Brain microvascular endothelial cell (primary cell): ENCODE measurements around the gene PRMT5.
"Not testable (repeated sequence)": the region's sequence is repeated elsewhere in the genome, so short reads cannot be mapped to it uniquely, and the experiment has no call there.

Experiments used
- DNase-seq: peaks from one replicate; pipeline ENCODE4 v3.0.0-alpha.2; 2020
- H3K27ac ChIP-seq: fragments of 250-450 bp; sonication (Bioruptor Pico); 2 replicates; pipeline ENCODE4 v1.5.1; 2020; ENCODE audit warnings: mild to moderate bottlenecking, moderate library complexity
- H3K27me3 ChIP-seq: fragments of 250-450 bp; sonication (Bioruptor Pico); replicated peaks from 2 replicates; pipeline ENCODE4 v1.5.1; 2020; ENCODE audit warnings: mild to moderate bottlenecking
- H3K36me3 ChIP-seq: fragments of 250-450 bp; sonication (Bioruptor Pico); replicated peaks from 2 replicates; pipeline ENCODE4 v1.5.1; 2020; ENCODE audit warnings: mild to moderate bottlenecking
- H3K4me3 ChIP-seq: 2 replicates; pipeline ENCODE4 v1.5.1; 2011; ENCODE audit warnings: low read depth, mild to moderate bottlenecking, control low read depth, low read length, moderate library complexity
- in situ Hi-C: cut with HindIII; loops from 2 replicates; pipeline ENCODE4 v1.10.0; 2017; ENCODE audit warnings: low sequenced_read_pairs, low pct_ligation_motif_present
- TF ChIP-seq, protein P1 (sequence below): IDR thresholded peaks from 2 replicates; pipeline ENCODE4 v1.5.1; 2011; ENCODE audit warnings: low read depth, mild to moderate bottlenecking, moderate library complexity, low read length, control low read depth, inconsistent platforms; ENCODE audit errors: missing control alignments

PRMT5 gene

DNA sequence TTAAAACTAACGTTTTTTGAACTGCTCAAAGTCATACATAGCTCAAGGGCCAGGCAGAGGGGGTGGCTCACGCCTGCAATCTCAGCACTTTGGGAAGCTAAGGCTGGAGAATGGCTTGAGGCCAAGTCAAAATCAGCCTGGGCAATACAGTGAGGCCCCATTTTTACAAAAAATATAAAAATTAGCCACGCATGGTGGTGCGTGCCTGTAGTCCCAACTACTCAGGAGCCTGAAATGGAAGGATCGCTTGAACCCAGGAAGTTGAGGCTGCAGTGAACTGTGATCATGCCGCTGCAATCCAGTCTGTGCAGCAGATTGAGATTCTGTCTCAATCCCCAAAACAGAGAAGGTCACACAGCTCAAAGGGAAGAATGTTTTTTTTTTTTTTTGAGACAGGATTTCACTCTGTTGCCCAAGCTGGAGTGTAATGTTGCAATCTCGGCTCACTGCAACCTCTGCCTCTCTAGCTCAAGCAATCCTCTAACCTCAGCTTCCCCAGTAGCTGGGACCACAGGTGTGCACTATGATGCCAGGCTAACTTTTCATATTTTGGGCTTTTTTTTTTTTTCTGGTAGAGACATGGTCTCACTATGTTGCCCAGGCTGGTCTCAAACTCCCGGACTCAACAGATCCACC, 13.2 kb downstream of the PRMT5 start:
- no peak for DNase-seq
- TF ChIP-seq, protein P1, sequence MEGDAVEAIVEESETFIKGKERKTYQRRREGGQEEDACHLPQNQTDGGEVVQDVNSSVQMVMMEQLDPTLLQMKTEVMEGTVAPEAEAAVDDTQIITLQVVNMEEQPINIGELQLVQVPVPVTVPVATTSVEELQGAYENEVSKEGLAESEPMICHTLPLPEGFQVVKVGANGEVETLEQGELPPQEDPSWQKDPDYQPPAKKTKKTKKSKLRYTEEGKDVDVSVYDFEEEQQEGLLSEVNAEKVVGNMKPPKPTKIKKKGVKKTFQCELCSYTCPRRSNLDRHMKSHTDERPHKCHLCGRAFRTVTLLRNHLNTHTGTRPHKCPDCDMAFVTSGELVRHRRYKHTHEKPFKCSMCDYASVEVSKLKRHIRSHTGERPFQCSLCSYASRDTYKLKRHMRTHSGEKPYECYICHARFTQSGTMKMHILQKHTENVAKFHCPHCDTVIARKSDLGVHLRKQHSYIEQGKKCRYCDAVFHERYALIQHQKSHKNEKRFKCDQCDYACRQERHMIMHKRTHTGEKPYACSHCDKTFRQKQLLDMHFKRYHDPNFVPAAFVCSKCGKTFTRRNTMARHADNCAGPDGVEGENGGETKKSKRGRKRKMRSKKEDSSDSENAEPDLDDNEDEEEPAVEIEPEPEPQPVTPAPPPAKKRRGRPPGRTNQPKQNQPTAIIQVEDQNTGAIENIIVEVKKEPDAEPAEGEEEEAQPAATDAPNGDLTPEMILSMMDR: no peak
- Histone ChIP-seq H3K27ac (no peak overlapping the region), H3K27me3 (no peaks in the 10 kb centered on the region), H3K36me3 (peaks cover 10% of the 10 kb centered on the region), H3K4me3 (no peak overlapping the region)
- in situ Hi-C loops: no loop called here

DNA sequence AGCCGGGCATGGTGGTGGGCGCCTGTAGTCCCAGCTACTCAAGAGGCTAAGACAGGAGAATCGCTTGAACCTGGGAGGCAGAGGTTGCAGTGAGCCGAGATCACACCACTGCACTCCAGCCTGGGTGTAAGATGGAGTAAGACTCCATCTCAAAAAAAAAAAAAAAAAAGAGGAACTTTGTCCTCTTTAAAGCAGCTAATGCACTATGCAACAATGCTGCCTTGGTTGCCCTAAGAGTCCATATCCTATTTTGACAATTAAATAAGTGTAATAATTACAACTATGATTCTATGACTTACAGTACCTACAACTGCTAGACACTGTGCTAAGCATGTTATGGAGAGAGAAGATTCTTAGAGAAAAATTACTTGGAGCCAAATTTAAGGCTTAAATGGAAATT, 14.3 kb downstream of the PRMT5 start:
- H3K36me3 ChIP-seq, in situ Hi-C loops, H3K27me3 ChIP-seq, H3K27ac ChIP-seq, DNase-seq, H3K4me3 ChIP-seq: not testable (repeated sequence)

DNA sequence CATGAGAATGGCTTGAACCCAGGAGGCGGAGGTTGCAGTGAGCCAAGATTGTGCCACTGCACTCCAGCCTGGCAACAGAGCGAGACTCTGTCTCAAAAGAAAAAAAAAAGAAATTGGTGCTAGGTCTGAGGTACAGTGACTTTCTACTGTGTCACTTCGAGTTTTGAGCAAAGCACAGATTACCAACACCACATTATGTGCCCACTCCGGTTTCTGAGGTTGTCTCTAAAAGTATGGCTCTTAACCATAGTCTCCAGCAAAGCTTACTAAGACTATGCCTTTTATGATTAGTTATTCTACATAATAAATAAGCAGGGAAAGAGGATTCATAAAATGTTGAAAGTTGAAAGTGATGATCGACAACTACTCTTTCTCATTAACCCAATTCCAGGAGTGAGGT, 18.3 kb downstream of the PRMT5 start:
- Histone ChIP-seq H3K4me3 (no peak overlapping the region), H3K27ac (no peak overlapping the region), H3K36me3 (peaks cover 33% of the 10 kb centered on the region), H3K27me3 (no peaks in the 10 kb centered on the region)
- no peak for DNase-seq
- TF ChIP-seq, protein P1: no peak
- in situ Hi-C loops: no loop called here

DNA sequence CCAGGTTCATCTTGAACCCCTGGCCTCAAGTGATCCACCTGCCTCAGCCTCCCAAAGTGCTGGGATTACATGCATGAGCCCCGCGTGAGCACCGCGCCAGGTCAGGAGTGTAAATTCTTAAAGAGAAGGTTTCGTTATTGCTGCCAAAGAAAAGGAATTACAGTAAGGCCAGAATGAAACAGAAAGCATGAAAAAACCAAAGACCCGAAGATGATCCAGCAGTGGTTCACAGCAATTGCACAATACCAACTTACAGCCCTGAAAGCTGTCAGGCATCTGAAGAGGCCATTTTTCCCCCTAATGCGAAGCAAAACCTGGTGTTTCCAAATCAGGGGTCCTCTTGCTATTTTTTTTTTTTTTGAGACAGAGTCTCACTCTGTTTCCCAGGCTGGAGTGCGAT, 20.6 kb downstream of the PRMT5 start:
- DNase-seq: no peak
- H3K4me3 ChIP-seq: no peak overlapping the region
- H3K27ac ChIP-seq: no peak overlapping the region
- no peaks in the 10 kb centered on the region for H3K27me3 ChIP-seq
- in situ Hi-C loops: no loop called here
- peaks cover 52% of the 10 kb centered on the region for H3K36me3 ChIP-seq
- TF ChIP-seq, protein P1: no peak

DNA sequence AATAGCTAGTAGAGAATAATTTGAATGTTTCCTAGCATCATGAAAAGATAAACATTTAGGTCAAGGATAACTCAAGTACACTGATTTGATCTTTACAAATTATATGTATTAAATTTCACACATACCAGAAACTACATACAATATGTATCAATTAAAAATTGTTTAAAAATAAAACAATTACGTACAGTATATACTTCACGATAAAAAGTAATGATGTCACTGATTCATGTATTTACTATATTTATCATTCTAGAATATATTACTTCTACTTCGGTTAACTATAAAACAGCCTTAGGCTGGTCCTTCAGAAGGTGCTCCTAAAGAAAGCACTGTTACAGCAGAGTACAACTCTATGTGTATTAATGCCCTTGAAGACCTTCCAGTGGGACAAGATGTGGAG, 21.7 kb downstream of the PRMT5 start:
- no peaks in the 10 kb centered on the region for H3K27me3 ChIP-seq
- no peak overlapping the region for H3K4me3 ChIP-seq
- in situ Hi-C loops: no loop called here
- H3K27ac ChIP-seq: no peak overlapping the region
- no peak for DNase-seq
- TF ChIP-seq, protein P1: no peak
- H3K36me3 ChIP-seq: peaks cover 59% of the 10 kb centered on the region

DNA sequence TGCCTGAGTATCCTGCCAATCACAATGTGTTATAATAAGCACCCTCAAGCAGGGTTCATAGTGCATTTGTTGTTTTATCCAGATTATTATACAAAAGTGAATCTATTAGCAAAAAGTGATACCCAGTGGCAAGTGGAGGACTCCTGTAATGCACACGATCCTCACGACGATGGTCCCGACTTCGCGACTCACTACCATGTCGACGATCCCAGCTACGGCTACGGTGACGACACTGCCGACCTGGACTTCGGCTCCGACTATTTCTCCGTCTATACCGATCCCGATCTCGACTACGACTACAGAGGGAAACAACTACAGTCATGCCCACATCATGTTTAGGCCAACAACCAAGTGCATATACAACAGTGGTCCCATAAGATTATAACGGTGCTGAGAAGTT, 23.1 kb downstream of the PRMT5 start:
- Histone ChIP-seq H3K27ac (no peak overlapping the region), H3K36me3 (peaks cover 72% of the 10 kb centered on the region), H3K27me3 (no peaks in the 10 kb centered on the region), H3K4me3 (no peak overlapping the region)
- DNase-seq: no peak
- TF ChIP-seq, protein P1: no peak
- in situ Hi-C loops: no loop called here
